HG02798 (cell line): ENCODE data around the gene MRPL12.

ENCODE experiments used
- ATAC-seq: cut with Tn5 transposase; IDR thresholded peaks from one replicate; pipeline ENCODE4 v1.9.1; 2021; ENCODE audit warnings: mild to moderate bottlenecking; ENCODE audit not compliant: unreplicated experiment, poor library complexity

The MRPL12 gene

GRCh38 chr17:81700353-81701287 lies 2.5 kb upstream of the MRPL12 start:
- ATAC-seq = no peak

GRCh38 chr17:81701288-81702071 lies 1.7 kb upstream of the MRPL12 start:
- no peak for ATAC-seq

DNA sequence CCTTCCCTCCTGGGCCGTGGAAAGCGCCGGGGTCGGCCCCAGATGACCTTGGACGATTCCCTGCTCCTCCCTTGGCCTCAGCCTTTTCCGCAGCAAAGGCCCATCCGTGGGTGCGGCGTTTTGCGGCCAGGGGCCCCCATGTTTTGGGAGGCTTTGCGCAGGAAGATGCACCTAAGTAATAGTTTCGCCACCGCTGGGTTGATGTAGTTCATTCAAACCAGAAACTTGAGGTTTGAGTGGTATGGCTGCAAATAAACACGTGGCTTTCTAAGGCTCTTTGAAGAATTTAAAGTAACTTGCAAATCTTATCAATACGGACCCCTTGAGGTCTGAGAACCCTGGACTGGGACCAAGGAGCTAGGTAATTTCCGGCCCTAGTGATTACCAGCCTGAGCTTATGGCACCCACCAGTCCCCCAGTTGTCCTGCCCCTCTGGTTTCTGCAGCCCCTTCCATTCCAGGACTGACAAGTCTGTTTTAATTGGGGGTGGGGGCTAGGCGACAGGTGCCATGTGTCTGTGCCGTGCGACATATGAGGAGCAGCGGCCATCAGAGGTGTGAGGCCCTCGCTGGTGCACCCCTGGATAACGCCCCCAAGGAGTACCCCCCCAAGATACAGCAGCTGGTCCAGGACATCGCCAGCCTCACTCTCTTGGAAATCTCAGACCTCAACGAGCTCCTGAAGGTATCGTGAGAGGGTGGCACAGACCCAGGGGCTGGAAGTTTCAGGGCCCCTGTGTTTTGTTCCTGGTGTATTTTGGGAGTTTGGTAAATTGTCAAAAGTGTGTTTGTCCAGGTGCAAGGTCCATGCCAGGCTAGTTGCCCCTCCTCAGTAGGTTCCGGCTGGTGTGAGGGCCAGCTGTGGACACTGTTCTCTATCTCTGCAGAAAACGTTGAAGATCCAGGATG lies 834 bp downstream of the MRPL12 start:
- ATAC-seq = no peak

GRCh38 chr17:81705518-81706231 lies 2.5 kb downstream of the MRPL12 start:
- ATAC-seq = no peak

DNA sequence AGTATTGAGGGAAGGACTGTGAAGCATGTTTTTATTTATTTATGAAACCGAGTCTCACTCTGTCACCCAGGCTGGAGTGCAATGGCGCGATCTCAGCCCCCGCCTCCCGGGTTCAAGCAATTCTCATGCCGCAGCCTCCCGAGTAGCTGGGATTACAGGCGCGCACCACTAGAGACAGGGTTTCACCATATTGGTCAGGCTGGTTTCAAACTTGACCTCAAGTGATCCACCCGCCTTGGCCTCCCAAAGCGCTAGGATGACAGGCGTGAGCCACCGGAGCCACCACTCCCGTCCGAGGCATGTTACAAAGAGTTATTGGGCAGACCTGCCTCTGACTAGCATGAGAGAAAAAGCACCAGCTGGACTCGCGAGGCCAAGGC lies 3.1 kb downstream of the MRPL12 start:
- ATAC-seq = no peak

DNA sequence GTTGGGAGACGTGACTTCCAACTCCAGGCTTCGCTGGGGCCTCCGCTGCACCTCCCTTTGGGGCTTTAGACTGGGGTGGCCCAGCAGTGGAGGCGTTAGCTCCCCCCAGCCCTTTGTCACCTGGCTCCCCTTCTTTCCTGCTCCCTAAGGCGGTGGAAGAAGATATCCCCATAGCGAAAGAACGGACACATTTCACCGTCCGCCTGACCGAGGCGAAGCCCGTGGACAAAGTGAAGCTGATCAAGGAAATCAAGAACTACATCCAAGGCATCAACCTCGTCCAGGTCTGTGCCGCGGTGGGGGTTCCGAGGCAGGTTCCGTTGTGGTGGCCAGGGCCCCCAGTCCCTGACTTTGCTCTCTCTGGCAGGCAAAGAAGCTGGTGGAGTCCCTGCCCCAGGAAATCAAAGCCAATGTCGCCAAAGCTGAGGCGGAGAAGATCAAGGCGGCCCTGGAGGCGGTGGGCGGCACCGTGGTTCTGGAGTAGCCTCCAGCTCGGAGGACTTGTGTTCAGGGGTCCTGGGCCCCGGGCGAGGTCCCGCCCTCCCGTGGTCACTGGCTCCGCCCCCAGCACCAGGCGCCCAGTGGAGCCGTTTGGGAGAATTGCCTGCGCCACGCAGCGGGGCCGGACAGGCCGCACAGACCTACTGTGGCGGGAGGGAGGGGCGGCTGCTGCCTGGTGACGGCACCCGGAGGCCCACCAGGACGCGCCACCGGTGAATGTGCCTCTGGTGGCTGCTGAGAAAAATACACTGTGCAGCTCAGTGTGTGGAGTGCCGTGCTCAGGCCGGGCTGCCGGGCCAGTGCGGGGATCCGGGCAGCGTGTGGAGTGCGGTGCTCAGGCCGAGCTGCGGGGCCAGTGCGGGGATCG lies 3.8 kb downstream of the MRPL12 start:
- ATAC-seq = no peak

- ATAC-seq = no peak
Observed at GRCh38 chr17:81707725-81708646, 4.8 kb downstream of the MRPL12 start.

GRCh38 chr17:81708739-81709185 lies 5.6 kb downstream of the MRPL12 start:
- no peak for ATAC-seq

GRCh38 chr17:81710514-81711308 lies 7.5 kb downstream of the MRPL12 start:
- ATAC-seq = no peak

- peak; percentile 77 for ATAC-seq
Observed at GRCh38 chr17:81711814-81712467, 8.8 kb downstream of the MRPL12 start, which contains the start of gene SLC25A10. SLC25A10 (plus strand) TSS chr17:81712284; CDS start chr17:81712427, 143 bp downstream.

GRCh38 chr17:81712468-81713003 lies 9.4 kb downstream of the MRPL12 start:
- no peak for ATAC-seq

- no peak for ATAC-seq
Observed at GRCh38 chr17:81713004-81713555, 9.9 kb downstream of the MRPL12 start.

- ATAC-seq = no peak
Observed at GRCh38 chr17:81713556-81714411, 10.6 kb downstream of the MRPL12 start.

GRCh38 chr17:81714412-81715106 lies 11.4 kb downstream of the MRPL12 start:
- ATAC-seq = no peak
